GM18499 (cell line): ENCODE measurements around the gene SYCE3.
"Not testable (repeated sequence)": the region's sequence is repeated elsewhere in the genome, so short reads cannot be mapped to it uniquely, and the experiment has no call there.

Experiments
- ATAC-seq: cut with Tn5 transposase; IDR thresholded peaks from one replicate; pipeline ENCODE4 v1.9.1; 2021; ENCODE audit warnings: moderate number of reproducible peaks; ENCODE audit not compliant: insufficient read depth, unreplicated experiment

Gene SYCE3

DNA sequence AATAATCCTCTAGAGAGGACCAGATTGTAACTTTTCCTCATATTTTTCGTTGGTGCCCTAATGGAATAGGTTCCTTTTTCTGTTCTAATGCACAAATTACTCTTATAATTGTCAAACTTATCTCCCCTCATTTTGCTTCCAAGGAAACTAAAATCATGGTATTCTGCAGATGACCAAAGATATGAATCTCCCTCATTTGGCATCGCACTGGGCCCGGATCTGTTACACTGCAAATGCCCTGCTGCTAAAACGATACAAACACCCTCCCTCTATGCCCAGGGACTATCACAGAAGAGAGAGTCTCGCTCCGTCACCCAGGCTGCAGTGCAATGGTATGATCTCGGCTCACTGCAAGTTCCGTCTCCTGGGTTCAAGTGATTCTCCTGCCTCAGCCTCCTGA, 9.4 kb downstream of the SYCE3 start:
- no peak for ATAC-seq

DNA sequence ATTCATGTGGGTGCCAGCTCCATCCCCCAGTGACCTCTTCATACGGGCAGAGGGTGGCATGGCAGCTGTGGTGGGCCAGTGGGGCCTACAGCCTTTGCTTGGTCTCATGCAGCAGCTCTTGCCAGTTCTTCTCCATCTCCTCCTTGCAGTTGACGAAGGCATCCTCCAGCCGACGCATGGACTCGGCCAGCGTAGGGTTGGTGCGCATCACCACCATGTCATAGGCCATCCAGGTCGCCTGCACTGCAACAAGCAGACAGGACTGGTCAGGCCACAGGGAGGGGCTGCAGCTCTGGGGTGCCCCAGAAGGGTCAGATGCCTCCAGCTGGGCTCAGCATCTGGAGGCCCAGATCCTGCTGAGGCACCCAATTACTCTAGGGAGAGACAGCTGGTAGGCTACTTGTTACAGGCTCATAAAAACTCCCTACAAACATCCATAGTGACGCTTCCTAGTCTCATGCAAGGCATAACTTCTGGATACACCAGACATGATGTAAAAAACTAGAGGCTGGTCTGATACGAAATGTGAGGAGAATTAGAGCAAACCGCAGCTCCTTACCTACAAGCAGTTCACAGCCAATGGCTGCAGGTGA, 11.5 kb downstream of the SYCE3 start:
- no peak for ATAC-seq

DNA sequence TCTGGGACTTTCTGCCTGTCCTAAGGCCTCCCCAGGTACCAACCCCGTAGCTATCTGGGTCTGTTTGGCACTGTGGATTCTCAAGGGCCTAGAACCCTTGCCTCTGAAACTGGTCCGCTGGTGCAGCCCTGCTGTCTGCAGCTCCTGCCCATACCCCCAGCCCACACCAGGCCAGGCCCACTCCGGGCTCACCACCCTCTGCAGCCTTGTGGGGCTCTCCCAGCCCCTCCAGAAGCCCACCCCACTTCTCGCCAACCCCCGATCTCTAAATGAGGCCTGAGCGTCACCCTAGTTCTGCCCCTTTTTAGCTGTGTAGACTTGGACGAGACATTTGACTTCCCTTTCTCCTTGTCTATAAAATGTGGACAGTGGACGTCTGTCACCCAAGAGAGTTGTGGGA, 12.3 kb downstream of the SYCE3 start:
- ATAC-seq: no peak

DNA sequence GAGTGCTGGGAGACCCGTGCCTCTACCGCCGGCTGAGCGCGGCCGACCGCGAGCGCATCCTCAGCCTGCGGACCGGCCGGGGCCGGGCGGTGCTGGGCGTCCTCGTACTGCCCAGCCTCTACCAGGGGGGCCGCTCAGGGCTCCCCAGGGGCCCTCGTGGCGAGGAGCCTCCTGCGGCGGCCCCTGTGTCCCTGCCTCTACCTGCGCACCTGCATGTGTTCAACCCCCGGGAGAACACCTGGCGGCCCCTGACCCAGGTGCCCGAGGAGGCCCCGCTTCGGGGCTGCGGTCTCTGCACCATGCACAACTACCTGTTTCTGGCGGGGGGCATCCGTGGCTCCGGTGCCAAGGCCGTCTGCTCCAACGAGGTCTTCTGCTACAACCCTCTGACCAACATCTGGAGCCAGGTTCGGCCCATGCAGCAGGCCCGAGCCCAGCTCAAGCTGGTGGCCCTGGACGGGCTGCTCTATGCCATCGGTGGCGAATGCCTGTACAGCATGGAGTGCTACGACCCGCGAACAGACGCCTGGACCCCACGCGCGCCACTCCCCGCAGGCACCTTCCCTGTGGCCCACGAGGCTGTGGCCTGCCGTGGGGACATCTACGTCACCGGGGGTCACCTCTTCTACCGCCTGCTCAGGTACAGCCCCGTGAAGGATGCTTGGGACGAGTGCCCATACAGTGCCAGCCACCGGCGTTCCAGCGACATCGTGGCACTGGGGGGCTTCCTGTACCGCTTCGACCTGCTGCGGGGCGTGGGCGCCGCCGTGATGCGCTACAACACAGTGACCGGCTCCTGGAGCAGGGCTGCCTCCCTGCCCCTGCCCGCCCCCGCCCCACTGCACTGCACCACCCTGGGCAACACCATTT, 13.6 kb downstream of the SYCE3 start:
- no peak for ATAC-seq

DNA sequence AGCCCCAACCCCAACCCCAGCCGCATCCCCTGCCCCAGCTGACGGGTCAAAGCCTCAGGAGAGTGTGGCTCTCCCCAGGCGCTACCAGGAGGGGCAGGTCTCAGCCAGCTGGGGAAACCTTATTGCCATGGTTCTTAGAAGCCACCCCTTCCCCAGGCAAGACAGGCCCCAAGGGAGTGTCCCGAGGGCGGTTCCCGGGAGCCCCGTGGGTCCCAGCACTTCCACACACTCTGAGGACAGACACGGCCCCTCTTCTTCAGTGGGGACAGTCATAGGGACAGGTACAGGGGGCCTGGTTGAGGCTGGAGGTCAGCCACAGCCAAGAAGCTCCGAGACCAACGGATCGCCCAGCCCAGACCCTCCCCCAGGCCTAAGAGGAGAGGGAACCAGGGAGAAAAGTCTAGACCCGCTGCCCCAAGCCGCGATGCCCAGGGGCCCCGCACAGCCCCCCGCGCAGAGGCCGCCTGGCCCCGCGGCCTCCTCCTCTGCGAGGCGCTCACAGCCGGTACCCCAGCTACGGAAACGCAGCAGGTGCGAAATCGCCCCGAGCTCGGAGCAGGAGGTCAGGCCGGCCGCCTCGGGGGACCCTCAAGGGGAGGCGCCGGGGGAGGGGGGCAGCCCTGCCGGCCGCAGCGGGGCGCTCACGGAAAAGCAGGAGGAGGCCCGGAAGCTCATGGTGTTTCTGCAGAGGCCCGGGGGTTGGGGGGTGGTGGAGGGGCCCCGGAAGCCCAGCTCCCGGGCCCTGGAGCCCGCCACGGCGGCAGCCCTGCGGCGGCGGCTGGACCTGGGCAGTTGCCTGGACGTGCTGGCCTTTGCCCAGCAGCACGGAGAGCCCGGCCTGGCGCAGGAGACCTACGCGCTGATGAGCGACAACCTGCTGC, 14.4 kb downstream of the SYCE3 start:
- ATAC-seq: no peak

DNA sequence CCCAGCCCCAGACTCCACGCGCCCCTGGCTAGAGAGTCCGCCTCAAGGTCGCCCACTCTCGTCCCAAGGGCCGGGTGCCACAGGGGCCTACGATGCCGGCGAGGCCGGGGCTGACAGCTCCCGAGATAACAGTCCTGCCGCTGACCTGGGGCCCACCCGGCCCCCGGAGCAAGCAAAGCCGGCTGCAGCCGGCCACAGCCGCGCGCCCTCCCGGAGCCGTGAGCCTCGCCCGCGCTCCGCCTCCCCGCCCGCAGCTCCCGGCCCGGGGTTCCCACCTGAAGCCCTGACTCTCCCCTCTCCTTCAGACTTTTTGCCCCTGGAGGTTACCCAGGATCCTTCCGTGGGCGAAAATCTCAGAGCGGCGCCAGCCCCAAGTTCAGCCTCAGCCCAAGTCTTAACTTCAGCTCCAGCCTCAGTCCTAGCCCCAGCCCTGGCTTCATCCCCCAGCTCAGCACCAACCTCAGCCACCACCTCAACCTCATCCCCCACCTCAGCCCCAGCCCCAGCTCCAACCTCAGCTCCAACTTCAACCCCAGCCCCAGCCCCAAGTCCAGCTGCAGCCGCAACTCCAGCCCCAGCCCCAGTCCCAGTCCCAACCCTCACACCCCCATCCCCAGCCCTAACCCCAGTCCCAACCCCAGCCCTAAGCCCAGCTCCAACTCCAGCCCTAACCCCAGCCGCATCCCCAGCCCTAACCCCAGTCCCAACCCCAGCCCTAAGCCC, 15.3 kb downstream of the SYCE3 start:
- no peak for ATAC-seq

DNA sequence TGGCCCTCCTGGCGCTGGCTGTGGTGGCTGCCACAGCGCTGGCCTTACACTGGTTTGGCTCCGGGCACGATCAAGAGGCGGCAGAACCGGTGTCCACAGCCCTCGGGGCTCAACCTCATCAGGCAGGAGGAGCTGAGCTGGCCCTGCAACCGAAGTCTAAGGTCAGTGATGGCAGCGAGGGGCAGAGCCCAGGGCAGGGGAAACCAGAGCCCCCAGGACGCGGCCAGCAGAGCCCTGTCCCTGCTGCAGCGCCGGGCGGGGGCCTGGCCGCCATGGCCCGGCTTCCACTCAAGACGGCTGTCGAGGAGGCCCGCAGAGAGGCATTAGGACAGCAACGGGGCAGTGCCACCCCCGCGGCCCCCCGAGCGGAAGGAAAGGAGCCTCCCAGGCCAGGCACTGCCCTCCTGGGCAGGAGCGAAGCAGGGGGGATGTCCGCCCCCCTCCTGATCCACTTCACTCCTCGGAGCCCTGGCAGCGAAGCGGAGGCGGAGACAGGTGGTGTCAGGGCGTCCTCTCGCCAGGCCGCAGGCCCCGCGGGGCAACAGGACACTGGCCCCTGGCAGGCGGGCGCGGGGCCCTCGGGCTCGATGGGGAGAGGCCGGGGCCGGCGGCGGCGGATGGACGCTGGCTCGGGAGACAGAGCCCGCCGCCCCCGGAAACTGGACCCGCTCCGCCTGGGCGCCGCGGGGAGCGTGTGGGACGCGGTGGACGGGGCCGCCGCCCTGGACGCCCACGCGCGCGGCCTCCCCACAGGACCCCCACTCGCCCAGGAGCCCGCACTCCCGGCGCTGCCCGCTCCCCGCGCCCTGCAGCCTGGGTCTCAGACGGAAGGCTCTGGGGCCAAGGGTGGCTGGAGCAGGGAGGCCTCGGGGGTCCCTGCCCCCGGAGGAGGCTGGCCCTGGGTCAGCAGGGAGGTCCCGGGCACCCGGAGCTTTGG, 16.1 kb downstream of the SYCE3 start:
- no peak for ATAC-seq

DNA sequence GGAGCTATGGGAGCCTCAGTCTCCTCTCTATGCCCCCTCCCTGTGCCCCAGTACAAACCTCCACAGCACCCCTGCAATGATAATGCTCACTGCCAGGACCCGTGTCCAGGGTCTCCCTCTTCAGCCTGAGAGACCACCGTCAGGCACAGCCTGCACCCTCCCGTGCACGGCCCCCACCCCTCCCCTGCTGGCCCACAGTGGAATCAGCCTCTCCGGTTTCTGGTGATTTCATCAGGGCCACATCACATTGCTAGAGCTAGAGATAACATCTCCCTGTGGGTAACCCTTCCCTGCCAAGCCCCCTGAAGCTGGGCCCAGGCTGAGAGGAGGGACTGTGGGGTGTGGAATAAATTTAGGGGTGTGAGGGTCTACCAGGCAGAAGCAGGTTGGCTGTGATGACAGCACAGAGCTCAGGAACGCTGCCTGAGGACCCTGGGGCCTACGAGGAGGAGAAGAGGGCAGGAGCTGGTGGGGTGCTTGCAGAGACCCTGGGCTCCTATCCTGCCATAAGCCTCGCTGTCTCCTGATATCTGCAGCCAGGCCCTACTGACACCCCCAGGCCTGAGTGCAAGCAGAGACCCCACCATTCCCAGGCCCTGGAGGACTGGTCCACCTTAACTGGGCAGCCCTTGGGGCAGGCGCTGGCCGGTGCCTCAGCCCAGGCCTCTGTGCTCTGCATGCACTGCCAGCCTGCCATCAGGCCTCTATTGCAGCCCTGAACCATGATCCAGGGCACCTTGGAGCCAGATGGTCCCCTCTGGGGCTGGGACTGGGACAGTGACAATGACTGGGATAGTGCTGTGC, 17.0 kb downstream of the SYCE3 start, which contains the start of gene KLHDC7B:
KLHDC7B (plus strand) TSS at position 378 of the 804 bp plus-strand sequence; CDS start at position 723, 345 bp downstream.
- no peak for ATAC-seq

DNA sequence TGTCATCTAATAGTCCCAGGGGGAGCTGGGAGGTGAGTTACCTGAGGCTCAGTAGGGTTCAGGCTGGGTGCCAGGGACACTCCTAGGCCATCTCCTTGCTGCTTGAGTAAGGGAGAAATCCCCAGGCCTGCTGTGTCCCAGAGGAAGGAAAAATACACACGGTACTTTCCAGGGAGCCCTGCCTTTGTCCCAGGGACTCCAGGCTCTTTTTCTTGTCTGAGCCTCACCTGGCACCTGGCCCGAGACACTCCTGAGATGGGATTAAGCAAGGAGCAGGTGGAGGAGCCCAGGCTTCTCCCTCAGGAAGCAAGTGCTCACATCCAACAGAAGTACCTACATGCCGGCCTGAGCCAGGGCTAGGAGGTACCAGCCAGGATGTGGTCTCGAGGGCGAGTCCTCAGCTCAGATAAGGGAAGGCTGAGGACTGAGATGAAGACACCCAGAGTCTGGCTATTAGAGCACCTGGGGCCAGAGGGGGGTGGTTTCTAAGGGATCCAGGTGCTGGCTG, 17.9 kb downstream of the SYCE3 start:
- ATAC-seq: no peak

DNA sequence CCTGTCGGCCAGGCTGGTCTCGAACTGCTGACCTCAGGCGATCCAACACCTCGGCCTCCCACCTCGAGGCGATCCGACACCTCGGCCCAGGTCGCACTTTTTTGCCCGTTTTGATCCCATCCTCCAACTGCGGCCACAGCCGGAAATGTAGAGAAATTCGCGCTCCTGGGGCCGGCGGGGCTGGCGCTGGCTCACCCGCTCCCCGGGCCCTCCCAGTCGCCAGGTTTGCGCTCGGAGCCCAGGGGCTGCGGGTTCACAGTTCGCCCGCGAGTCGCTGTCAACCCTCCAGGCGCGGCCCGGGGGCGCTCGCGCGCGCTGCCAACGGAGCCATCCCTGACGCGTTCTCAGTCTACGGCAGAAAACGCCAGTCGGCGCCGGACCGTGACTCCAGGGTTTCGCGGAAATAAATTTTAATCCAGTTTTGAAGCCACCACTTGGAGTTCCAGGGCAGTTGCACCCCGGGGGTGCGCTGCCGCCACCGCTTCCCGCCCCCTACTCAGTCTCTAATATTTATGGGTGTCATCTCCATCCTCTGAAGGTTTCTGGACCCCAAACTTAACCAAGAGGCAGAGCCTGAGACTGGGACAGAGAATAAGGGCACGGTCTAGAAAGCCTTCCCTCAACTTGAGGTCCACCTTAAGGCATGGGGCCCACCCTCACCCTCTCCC, 18.5 kb downstream of the SYCE3 start:
- no peak for ATAC-seq

DNA sequence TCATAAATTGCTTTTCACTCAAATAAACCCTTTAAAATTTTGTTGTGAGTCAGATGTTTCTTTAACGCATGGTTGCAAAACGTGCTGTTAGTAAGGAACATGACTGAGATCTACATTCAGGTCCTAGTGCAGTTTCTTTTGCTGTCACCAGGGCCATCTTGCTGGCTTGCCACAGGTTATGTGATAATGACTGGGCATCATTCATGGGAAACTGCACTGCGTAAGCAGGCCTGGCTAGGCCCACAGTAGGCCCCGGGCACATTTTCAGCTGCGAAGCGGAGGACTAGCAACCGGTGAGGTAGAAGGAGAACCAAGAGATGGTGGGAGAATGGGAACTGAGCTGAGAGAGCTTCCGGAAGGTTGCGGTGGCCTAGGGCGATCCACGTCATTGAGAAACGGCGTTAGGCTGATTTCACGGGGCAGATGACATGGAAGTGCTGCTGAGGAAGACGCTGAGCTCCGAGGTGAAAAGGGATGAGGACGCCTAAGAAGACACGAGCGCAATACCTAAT, 20.2 kb downstream of the SYCE3 start:
- ATAC-seq: no peak

DNA sequence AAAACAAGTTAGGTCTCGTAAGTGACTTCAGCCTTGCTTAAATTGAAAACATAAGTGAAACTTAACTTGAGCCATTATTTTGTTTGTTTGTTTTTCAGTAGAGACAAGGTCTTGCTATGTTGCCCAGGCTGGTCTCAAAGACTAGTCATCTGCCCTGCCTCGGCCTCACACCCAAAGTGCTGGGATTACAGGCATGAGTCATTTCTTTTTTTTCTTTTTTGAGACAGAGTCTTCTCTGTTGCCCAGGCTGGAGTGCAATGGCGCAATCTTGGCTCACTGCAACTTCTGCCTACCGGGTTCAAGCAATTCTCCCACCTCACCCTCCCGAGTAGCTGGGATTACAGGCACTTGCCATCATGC, 21.1 kb downstream of the SYCE3 start:
- not testable (repeated sequence) for ATAC-seq

DNA sequence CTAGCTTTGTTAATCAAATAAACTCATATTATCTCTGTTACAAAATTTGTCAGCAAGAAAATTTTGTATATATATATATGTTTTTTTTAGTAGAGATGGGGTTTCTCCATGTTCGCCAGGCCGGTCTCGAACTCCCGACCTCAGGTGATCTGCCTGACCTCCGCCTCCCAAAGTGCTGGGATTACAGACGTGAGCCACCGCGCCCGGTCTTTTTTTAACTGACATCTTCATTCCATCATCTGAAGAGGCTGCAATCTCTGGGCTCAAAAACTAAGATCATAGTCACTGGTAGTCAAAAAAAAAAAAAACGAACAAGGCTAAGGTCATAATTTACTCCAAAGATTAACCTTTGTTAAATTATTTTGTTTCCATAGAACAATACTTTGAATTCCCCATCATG, 22.3 kb downstream of the SYCE3 start:
- ATAC-seq: no peak

DNA sequence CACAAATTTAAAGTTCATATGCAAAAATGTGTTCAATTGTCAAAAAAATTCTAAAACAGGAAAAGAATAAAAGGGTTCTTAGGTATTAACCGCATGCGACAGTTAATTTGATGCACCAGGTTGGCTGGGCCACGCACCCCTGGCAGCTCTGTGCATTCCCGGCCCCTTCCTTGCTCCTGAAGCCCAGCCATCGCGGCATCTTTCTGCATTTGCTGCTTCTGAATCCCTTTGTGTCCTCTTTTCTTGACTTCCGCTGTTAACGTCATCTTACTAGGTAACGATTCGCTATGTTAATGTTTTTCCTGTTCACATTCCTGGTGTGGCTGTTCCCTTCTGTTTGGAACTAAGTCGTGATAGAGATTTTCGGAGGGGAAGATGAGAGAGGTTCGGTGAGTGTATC, 25.0 kb downstream of the SYCE3 start:
- no peak for ATAC-seq

DNA sequence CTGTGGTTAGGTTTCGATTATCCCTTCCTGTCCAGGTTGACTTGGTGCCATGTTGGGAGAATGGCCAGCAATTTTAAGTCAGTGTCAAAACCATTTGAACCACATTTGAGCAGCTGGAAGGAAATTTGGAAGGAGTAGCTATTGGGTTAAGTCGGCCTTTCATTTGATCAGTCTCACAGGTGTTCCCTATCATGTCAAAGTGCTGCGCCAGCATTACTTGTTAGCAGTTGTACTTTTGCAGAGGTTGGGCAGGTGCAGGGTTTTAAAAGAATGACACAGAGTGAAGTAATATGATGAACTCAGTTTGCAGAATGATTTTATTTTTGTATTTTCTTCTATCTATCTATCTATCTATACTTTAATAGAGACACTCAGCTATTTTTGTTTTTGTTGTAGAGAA, 26.5 kb downstream of the SYCE3 start:
- ATAC-seq: no peak

DNA sequence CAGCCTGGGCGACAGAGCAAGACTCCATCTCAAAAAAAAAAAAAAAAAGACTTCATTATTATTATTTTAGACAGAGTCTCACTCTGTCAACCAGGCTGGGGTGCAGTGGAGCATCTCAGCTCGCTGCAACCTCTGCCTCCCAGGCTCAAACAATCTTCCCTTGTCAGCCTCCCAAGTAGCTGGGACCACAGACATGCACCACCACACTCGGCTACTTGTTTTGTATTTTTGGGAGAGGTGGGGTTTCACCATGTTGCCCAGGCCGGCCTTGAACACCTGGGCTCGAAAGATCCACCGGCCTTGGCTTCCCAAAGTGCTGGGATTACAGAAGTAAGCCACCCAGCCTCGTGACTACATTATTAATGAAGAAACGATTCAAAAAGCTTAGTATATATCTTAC, 27.6 kb downstream of the SYCE3 start:
- ATAC-seq: no peak

DNA sequence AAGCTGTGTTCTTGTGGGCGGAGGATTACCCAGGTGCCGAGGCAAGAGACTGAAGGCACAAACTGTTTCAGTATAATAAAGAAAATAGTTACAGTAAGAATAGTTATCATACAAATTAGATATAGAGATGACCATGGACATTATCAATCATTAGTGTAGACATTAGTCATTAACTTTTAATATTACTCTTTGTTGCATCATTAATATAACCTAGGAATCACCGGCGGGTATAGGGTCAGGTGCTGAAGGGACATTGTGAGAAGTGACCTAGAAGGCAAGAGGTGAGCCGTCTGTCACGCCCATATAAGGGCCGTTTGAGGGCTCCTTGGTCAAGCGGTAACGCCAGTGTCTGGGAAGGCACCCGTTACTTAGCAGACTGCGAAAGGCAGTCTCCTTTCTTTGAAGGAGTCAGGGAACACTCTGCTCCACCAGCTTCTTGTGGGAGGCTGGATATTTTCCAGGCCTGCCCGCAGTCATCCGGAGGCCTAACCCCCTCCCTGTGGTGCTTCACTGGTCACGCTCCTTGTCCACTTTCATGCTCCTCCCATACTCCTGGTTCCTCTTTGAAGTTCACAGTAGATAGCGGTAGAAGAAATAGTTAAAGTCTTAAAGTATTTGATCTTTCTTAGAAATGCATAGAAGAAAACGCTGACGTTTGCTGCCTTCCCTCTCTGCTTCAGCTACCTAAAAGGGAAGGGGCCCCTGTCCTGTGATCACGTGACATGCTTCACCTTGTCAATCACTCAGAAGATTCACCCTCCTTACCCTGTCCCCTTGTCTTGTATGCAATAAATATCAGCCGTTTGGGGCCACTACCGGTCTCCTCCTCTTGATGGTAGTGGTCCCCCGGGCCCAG, 28.6 kb downstream of the SYCE3 start:
- ATAC-seq: not testable (repeated sequence)
